Stimulated activated memory B cell treated with anti-CD40 and anti-IgM and Interleukin-4, amounts not matched to agents 10 μg/mL and 1 μg/mL and 100 μg/mL, for 72 hours (primary cell): ENCODE data around the gene PAXX.

Source experiments
- ATAC-seq: fragments of 150-1000 bp; cut with Tn5 transposase; 2 replicates; pipeline ENCODE4 v1.10.0; 2021
- H3K27ac Mint-ChIP-seq: one replicate; pipeline ENCODE4 v1.8.0; 2022; ENCODE audit warnings: mild to moderate bottlenecking, mixed read lengths
- H3K27me3 Mint-ChIP-seq: one replicate; pipeline ENCODE4 v1.8.0; 2022; ENCODE audit warnings: mixed read lengths
- H3K36me3 Mint-ChIP-seq: one replicate; pipeline ENCODE4 v1.8.0; 2022; ENCODE audit warnings: mixed read lengths
- H3K4me1 Mint-ChIP-seq: one replicate; pipeline ENCODE4 v1.8.0; 2022; ENCODE audit warnings: mixed read lengths
- H3K4me3 Mint-ChIP-seq: one replicate; pipeline ENCODE4 v1.8.0; 2022; ENCODE audit warnings: mild to moderate bottlenecking, moderate library complexity, mixed read lengths
- H3K9me3 Mint-ChIP-seq: one replicate; pipeline ENCODE4 v1.8.0; 2022; ENCODE audit warnings: mixed read lengths

The PAXX gene

DNA sequence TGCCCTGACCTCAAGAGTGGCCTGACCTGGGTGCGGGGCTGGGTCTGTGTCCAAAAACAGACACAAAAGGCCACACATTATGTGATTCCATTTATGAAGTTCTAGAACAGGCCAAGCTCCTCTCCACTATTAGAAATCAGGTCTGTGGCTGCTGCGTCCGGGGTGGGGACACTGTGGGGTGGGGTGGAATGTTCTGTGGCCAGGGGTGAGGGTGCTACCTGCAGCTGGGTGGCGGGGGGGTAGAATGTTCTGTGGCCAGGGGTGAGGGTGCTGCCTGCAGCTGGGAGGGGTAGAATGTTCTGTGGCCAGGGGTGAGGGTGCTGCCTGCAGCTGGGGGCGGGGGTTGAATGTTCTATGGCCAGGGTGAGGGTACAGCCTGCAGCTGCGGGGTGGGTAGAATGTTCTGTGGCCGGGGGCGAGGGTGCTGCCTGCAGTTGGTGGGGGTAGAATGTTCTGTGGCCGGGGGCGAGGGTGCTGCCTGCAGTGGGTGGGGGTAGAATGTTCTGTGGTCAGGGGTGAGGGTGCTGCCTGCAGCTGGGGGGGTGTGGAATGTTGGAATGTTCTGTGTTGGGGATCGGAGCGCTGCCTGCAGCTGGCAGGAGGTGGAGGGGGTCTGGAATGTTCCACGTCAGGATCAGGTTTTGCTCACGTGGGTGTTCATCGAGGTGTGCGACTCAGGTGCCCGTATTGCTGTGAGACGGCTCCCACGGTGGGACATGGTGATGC, 31.8 kb upstream of the PAXX start:
- Mint-ChIP-seq H3K4me3 (no peak overlapping the region), H3K27ac (no peak overlapping the region), H3K36me3 (peaks cover 6% of the 10 kb centered on the region), H3K9me3 (peaks cover 5% of the 10 kb centered on the region), H3K27me3 (peaks cover 30% of the 10 kb centered on the region), H3K4me1 (no peaks in the 10 kb centered on the region)
- ATAC-seq: no peak

DNA sequence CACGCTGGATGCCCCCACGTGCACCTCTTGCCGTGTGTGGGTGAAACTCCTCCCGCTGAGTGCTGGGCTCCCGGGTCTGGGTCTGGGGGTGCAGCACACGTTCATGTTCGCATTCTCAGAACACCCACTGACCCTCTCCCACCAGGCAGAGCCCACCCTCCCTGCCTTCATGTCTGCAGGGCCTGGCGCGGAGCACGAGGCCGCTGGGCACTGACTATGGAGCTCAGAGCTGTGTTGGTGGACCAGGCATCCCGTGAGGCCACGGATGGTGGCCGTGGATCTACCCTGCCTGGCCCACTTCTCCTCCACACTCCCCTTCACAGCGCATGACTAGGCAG, 31.3 kb upstream of the PAXX start:
- Mint-ChIP-seq H3K27me3 (peaks cover 30% of the 10 kb centered on the region), H3K36me3 (peaks cover 6% of the 10 kb centered on the region), H3K4me3 (no peak overlapping the region), H3K4me1 (peaks cover 5% of the 10 kb centered on the region), H3K27ac (no peak overlapping the region), H3K9me3 (peaks cover 5% of the 10 kb centered on the region)
- ATAC-seq: no peak

DNA sequence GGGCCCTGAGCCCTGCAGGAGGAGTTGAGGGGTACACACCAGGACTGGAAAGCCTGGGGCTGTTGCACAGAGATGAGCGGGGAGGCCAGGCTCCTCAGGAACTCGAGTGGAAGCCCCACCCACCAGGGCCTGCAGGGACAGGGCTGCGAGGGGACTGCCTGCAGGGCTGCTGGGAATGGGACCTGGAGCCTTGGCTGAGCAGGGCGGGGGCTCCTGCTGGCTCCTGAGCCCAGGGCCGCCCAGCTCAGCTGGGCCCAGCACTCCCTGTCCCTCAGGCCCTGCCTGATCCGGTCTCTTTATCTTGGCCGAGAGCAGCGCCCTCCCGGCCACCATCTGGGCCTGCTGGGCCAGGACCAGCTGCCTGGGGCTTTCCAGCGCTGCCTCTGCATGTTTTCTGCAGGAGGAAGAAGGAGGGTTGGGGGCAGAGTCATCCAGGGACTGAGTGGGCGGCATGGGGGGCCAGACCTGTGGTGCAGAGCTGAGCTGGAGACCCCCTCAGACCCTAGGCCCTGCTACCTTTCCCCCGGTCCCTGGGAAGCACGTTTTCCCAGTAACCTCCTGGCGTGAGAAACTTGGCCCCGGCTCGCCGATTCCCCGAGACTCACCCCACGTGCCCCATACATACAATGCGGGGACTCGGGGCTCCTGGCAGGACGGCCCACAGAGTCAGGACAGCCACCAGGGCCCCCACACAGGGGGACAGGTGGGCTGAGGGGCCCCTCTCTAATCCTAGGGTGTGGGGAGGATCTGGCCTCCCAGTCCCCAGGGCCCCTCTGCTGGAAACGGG, 30.8 kb upstream of the PAXX start:
- Mint-ChIP-seq H3K9me3 (peaks cover 4% of the 10 kb centered on the region), H3K27ac (no peak overlapping the region), H3K4me1 (peaks cover 10% of the 10 kb centered on the region), H3K36me3 (peaks cover 5% of the 10 kb centered on the region), H3K27me3 (peaks cover 30% of the 10 kb centered on the region), H3K4me3 (no peak overlapping the region)
- no peak for ATAC-seq

DNA sequence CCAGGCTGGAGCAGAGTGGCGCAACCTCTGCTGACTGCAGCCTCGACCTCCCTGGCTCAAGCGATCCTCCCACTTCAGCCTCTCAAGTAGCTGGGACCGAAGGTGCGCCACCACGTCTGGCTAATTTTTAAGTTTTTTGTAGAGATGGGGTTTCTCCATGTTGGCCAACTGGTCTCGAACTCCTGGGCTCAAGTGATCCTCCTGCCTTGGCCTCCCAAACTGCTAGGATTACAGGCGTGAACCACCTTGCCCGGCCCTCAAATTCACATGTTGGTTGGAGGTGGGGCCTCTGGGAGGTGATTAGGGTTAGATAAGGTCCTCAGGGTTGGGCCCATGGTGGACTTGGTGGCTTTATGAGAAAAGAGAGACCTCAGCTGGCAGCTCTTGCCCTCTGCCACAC, 30.1 kb upstream of the PAXX start:
- Mint-ChIP-seq H3K4me1 (peaks cover 10% of the 10 kb centered on the region), H3K36me3 (no peaks in the 10 kb centered on the region), H3K4me3 (no peak overlapping the region), H3K9me3 (no peaks in the 10 kb centered on the region), H3K27ac (no peak overlapping the region), H3K27me3 (peaks cover 28% of the 10 kb centered on the region)
- no peak for ATAC-seq

DNA sequence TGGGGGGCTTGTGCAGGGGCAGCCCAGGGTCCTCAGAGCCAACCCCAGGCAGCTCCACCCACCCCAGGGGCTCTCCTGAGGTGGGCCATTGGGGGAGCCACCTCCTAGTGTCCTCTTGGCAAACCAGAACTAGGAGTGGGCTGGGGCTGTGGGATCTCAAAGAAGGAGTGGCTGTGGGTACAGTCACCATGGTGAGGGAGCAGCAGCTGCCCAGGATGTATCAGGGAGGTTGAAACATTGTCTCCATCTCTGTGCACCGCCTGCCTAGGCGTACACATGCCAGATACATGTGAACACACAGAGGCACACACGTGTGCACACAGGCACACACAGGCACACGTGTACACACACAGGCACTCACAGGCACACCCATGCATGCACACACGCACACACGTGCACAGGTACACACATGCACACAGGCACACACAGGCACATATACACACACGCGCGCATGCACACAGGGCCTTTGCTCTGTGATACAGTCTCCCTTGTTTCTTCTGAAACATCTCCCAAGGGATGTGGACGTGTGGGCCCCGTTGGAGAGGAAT, 29.4 kb upstream of the PAXX start:
- no peak for ATAC-seq
- no peak overlapping the region for H3K4me3 Mint-ChIP-seq
- H3K4me1 Mint-ChIP-seq: peaks cover 10% of the 10 kb centered on the region
- no peak overlapping the region for H3K27ac Mint-ChIP-seq
- H3K36me3 Mint-ChIP-seq: no peaks in the 10 kb centered on the region
- H3K9me3 Mint-ChIP-seq: no peaks in the 10 kb centered on the region
- H3K27me3 Mint-ChIP-seq: peaks cover 34% of the 10 kb centered on the region

DNA sequence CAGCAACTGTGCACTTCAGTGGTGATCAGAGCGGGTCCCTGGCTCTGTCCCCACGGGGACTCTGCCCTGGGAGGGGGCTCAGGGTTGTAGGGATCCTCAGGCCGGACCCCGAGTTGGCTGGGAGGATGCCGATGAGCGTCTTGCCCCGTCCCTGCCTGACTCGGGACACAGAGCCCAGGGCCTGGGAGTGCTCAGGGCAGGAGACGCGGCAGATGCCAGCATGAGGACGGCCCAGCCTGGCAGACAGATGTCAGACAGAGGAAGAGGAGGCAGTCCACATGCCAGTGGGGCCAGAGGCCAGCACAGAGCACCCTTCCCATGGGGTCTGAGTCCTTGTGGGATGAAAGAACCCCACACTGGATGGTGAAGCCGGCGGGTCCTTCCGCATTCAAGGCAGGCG, 28.9 kb upstream of the PAXX start:
- H3K4me1 Mint-ChIP-seq: peaks cover 10% of the 10 kb centered on the region
- no peaks in the 10 kb centered on the region for H3K36me3 Mint-ChIP-seq
- no peaks in the 10 kb centered on the region for H3K9me3 Mint-ChIP-seq
- H3K4me3 Mint-ChIP-seq: no peak overlapping the region
- peaks cover 37% of the 10 kb centered on the region for H3K27me3 Mint-ChIP-seq
- ATAC-seq: no peak
- H3K27ac Mint-ChIP-seq: no peak overlapping the region

DNA sequence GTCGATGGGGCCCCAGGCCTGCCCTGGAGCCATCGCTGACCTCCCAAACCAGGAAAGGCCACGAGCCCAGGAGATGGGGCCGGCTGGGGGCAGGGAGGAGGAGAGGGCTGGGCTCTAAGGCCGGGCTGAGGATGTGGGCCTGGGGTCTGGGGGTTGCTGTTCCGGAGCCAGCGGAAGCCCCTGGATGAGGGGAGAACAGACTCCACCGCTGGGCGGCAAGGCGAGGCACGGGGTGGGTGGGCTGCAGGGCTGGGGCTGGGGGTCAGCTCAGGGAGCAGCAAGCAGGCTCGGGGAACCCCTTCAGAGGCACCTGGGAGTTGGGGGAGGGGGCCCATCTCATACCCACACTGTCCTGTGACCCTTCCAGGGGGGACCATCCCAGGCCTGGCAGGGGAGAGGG, 28.5 kb upstream of the PAXX start:
- peaks cover 37% of the 10 kb centered on the region for H3K27me3 Mint-ChIP-seq
- H3K4me3 Mint-ChIP-seq: no peak overlapping the region

DNA sequence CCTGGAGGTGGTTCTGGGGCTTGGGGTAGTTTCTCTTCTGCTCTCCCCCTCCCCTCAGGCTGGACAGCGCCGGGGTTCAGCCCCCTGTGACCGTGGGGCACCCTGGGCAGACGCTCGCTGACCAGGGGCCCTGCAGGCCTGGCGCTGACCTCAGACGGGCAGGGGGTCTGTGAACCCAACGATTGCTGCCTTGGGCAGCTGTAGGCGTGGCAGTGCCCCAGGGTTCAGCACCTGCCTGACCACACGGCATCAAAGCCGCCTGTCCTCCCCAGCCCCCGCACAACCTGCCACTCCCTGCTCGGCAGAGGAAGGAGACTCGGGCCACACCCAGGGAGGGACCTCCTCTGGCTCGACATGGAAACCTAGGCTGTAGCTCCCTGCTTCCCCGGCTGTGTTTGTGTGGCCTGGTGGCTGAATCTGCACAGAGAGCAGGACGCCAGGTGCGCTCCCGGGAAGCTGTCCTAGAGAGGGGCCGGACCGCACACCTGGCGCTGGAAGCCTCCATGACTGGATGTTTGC, 28.0 kb upstream of the PAXX start:
- Mint-ChIP-seq H3K36me3 (no peaks in the 10 kb centered on the region), H3K9me3 (no peaks in the 10 kb centered on the region), H3K4me3 (no peak overlapping the region), H3K27me3 (peaks cover 37% of the 10 kb centered on the region), H3K4me1 (peaks cover 10% of the 10 kb centered on the region), H3K27ac (no peak overlapping the region)
- no peak for ATAC-seq

More for the DNA sequence above, 28.5 kb upstream of the PAXX start:
- Mint-ChIP-seq H3K9me3 (no peaks in the 10 kb centered on the region), H3K27ac (no peak overlapping the region), H3K36me3 (no peaks in the 10 kb centered on the region), H3K4me1 (peaks cover 10% of the 10 kb centered on the region)
- ATAC-seq: no peak

DNA sequence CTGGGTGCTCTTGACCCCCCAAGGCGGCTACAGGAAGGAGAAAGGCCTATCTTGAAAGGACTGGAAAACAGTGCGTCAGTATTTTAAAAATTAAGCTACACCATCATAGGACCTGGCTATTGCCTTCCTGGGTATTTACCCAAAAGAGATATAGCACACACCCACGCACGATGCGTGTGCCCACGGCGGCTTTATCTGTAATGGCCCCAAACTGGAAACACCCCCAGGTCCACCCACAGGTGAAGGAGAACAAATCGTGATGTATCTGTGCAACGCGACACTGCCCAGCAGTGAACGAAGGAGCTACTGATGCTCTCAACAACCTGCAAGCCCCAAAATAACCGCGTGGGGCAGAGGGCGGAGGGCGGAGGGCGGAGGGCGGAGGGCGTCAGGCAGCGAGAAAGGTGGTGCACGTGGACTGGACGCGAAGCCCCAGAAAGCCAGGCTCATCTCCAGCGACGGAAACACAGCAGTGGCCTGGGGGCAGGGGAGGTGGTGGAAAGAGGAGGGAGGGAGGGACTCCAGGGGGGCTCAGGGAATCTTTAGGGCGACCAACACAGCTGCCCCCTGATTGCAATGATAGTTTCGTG, 27.3 kb upstream of the PAXX start:
- no peak overlapping the region for H3K4me3 Mint-ChIP-seq
- no peak overlapping the region for H3K27ac Mint-ChIP-seq
- H3K9me3 Mint-ChIP-seq: no peaks in the 10 kb centered on the region

DNA sequence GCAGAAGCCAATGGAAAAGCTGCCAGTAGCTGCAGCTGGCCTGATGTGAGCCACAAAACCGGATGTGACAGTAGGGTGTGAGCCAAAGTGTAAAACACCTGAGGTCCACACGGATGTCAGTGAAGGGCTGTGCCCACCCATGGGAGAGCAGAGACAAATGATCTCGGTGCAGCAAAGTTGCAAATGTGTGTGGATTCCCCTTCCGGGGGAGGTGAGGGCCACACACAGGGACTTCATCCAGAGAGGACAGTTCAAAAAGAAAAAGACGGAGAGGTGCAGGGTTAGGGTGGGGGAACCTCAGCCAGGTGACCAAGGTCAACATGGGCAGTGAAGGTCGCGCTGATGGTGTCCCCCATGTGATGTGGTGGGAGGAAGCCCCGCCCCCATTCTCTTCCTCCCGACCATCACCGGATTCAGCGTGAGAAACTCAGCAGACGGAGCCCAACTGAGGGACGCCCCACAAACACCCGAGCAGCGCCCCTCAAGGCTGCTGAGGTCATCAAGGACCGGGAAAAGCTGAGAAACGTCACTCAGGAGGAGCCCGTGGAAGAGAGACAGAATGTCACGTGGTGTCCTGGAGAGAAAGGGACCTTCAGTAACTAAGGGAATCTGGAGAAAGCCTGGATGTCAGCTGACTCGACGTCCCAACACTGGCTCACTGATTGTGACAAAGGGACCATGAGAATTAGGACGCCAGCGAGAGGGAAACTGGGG, 26.3 kb upstream of the PAXX start:
- H3K4me1 Mint-ChIP-seq: peaks cover 10% of the 10 kb centered on the region
- peak overlapping the region; percentile 29 for H3K4me3 Mint-ChIP-seq
- H3K9me3 Mint-ChIP-seq: no peaks in the 10 kb centered on the region
- ATAC-seq: no peak
- H3K27me3 Mint-ChIP-seq: peaks cover 52% of the 10 kb centered on the region
- H3K27ac Mint-ChIP-seq: no peak overlapping the region
- no peaks in the 10 kb centered on the region for H3K36me3 Mint-ChIP-seq

More for the DNA sequence above, 27.3 kb upstream of the PAXX start:
- no peak for ATAC-seq
- H3K27me3 Mint-ChIP-seq: peaks cover 42% of the 10 kb centered on the region
- no peaks in the 10 kb centered on the region for H3K36me3 Mint-ChIP-seq
- H3K4me1 Mint-ChIP-seq: peaks cover 10% of the 10 kb centered on the region

DNA sequence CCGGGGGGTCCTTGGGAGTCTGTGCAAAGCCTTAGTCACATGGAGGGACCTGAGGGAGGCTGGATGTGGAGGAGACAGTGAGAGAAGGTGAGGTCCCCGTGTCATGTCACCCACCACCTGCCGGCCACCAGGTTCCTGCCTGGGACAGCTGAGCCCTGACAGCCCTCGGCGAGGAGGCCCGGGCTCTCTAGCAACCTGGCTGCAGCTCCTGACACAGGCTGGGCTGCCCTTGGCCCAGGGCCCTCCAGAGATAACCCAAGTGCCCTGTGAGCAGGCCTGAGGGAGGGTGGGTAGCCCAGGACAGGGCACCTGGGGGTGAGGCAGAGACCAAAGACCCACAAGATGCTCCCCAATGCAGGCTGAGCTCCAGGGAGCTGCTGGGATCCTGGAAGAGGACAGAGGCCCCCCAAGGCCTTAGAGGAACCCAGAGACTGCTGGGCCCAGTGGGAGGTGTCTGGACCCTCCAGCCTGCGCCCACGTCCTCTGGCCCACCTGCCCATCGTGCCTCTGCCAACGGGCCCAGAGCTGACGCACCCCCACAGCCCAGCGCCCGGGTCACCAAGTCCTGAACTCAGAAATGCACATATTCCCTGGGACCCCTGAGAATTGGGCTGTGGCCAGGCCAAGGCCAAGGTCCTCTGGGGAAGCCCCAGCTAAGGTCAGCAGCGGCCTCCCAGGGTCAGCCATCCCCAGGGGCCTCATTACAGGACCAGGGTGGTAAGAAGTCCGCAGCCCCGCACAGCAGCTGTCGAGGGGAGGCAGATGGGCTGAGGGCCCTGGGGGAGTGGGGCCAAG, 23.7 kb upstream of the PAXX start:
- peaks cover 10% of the 10 kb centered on the region for H3K4me1 Mint-ChIP-seq
- H3K27ac Mint-ChIP-seq: no peak overlapping the region
- H3K4me3 Mint-ChIP-seq: no peak overlapping the region
- no peaks in the 10 kb centered on the region for H3K9me3 Mint-ChIP-seq
- no peaks in the 10 kb centered on the region for H3K36me3 Mint-ChIP-seq
- H3K27me3 Mint-ChIP-seq: peaks cover 68% of the 10 kb centered on the region
- no peak for ATAC-seq

DNA sequence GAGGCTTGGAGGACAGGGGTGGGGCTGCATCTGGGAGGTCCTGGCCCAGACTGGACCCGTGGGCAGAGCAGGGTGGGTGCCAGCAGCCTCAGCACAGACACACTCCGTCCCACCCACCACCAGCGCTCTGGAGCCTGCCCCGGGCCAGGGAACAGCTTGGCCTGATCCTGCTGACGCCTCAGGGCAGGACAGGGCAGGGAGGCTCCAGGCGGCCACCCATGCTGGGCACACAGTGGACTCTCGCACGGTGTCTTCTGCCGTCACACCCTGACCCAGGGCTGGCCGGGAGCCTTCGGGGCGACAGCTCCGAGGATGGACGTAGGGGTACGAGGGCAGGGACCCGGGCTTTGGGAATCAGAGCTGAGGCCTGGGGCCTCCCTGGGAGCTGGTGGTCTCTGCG, 23.1 kb upstream of the PAXX start:
- Mint-ChIP-seq H3K9me3 (no peaks in the 10 kb centered on the region), H3K4me3 (no peak overlapping the region), H3K4me1 (peaks cover 10% of the 10 kb centered on the region), H3K27me3 (peaks cover 68% of the 10 kb centered on the region), H3K27ac (no peak overlapping the region), H3K36me3 (no peaks in the 10 kb centered on the region)
- no peak for ATAC-seq

DNA sequence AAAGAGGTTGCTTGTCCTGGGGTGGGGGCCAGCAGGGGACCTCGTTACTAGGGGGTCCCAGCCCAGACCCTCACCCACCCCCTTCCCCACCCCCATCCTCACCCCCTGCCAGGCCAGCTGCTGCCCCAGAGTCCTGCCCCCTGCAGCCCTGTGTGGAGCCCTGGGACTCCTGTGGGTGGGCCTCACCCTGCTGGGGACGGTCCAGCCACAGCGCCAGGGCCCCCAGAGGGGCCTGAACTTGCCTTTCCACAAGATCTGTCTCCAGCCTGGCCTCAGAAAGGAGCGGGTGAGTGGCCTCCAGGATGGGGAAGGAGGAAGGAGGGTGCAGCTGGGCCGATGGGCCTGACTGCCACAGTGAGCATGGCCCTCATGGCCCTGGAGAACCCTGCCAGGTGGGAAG, 22.4 kb upstream of the PAXX start:
- H3K36me3 Mint-ChIP-seq: no peaks in the 10 kb centered on the region
- peaks cover 68% of the 10 kb centered on the region for H3K27me3 Mint-ChIP-seq
- peaks cover 10% of the 10 kb centered on the region for H3K4me1 Mint-ChIP-seq
- H3K9me3 Mint-ChIP-seq: no peaks in the 10 kb centered on the region
- ATAC-seq: no peak
- H3K4me3 Mint-ChIP-seq: no peak overlapping the region
- no peak overlapping the region for H3K27ac Mint-ChIP-seq

DNA sequence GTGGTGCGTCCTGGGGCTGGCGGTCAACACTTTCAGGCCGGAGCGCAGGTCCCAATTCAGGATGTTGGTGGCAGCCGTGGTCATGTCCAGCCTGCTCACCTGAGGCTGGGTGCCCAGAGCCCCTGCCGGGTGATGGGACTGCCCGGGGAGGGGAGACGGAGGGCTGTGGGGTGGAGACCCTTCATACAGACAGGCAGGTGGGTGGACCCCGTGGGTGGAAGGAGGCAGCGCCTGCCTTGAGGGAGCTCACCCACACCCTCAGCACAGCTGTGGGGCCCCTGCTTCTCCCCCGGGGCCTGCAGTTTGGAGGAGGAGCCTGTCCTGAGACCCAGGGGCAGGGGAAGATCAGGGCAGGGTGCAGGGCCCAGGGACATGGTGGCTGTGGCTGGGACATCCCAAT, 21.9 kb upstream of the PAXX start:
- Mint-ChIP-seq H3K36me3 (no peaks in the 10 kb centered on the region), H3K27me3 (peaks cover 73% of the 10 kb centered on the region), H3K4me3 (no peak overlapping the region), H3K4me1 (peaks cover 10% of the 10 kb centered on the region), H3K9me3 (no peaks in the 10 kb centered on the region), H3K27ac (no peak overlapping the region)
- ATAC-seq: no peak
